Right lobe of liver (tissue), 6 donors: ENCODE measurements around the gene UNC5C. TPM values are rescaled to one million over a fixed set of nuclear protein-coding genes. Genes with fewer than 3 reads are reported as not detected.

Experiments
- ATAC-seq, 4 donors: fragments of 200-7000 bp; cut with Tn5 transposase; one replicate each; pipeline ENCODE4 v1.9.1; 2020; ENCODE audit warnings: mild to moderate bottlenecking in 4 of 4, moderate library complexity in 4 of 4
- DNase-seq, 3 donors: peaks; one replicate each; pipeline ENCODE4 v3.0.0-alpha.2; 2020
- H3K27ac ChIP-seq, 3 donors: fragments of 200-600 bp; one replicate each; pipeline ENCODE4 v1.8.0; 2022
- H3K27me3 ChIP-seq, 2 donors: fragments of 200-600 bp; one replicate each; pipeline ENCODE4 v1.8.0; 2022
- H3K36me3 ChIP-seq, 4 donors: fragments of 200-600 bp; sonication (generic) in 1 of 4; one replicate each; pipeline versions ENCODE4 v1.5.1 to v1.8.0; 2017 to 2022; ENCODE audit warnings: control low read depth in 1 of 4
- H3K4me1 ChIP-seq, 4 donors: fragments of 200-600 bp; sonication (generic) in 1 of 4; one replicate each; pipeline versions ENCODE4 v1.5.1 to v1.8.0; 2017 to 2022; ENCODE audit warnings: control low read depth in 1 of 4
- H3K4me3 ChIP-seq, 3 donors: fragments of 200-600 bp; one replicate each; pipeline ENCODE4 v1.8.0; 2022
- H3K9me3 ChIP-seq, 4 donors: fragments of 200-600 bp; sonication (generic) in 1 of 4; one replicate each; pipeline versions ENCODE4 v1.5.1 to v1.8.0; 2017 to 2022; ENCODE audit warnings: control low read depth in 1 of 4
- CTCF ChIP-seq, 4 donors: fragments of 200-600 bp in 3 of 4; fragments of 450-650 bp in 1 of 4; IDR thresholded peaks; one replicate each; pipeline versions ENCODE4 v1.5.1 to v1.8.0; 2016 to 2022; ENCODE audit warnings: antibody characterized with exemption in 4 of 4, mild to moderate bottlenecking in 2 of 4
- POLR2A ChIP-seq: fragments of 450-650 bp; IDR thresholded peaks from one replicate; pipeline ENCODE4 v1.6.1; 2017; ENCODE audit warnings: antibody characterized with exemption, mild to moderate bottlenecking
- WGBS: methylation state at CpG from one replicate; pipeline ENCODE4 v1.1.6; 2018; ENCODE audit warnings: low coverage, low lambda C conversion rate; ENCODE audit not compliant: insufficient coverage; ENCODE audit errors: missing lambda C conversion rate; 5-methylcytosine and 5-hydroxymethylcytosine counted together
- intact Hi-C, 2 donors: fragments of 100-400 bp; cut with DNase I; formaldehyde crosslinking; loops; one replicate each; pipeline versions ENCODE4 v1.11.2 to v1.14.1; 2022
- total RNA-seq, 6 experiments: library from RNA; depleted of rRNA in 2 of 6; stranded (reverse); fragments of >200 nt in 2 of 6; fragmentation: NEBNext Ultra II Directional in 3 of 6; extraction: Animal tissue kit (Norgen Biotek cat#: 25700) in 3 of 6; gene quantifications; one replicate each; pipeline versions ENCODE4 v1.1.0 to v1.2.4, GENCODE V29; 2016 to 2023
- donor health status: DM: no; HTN: yes; CAD: no.
- donor health status: DM: no; HTN: no; CAD: no.
- donor health status: DM: no; HTN: no; CAD: no.
- donor health status: DM: no; HTN: yes; CAD: no.
- donor health status: DM: no; HTN: yes; CAD: no.

Gene UNC5C
- total RNA-seq, 6 experiments from 2014 or later: 0.50 to 0.71 (median 0.63) TPM

GRCh38 chr4:95476121-95476520 is 72.7 kb downstream of the UNC5C start:
- intact Hi-C loops: no loop called here
- ATAC-seq: no peak
- H3K27me3 ChIP-seq: no peaks in the 10 kb centered on the region

GRCh38 chr4:95472534-95472933 is 76.2 kb downstream of the UNC5C start:
- ATAC-seq (no peak), DNase-seq (no peak)
- Histone ChIP-seq H3K4me3 (no peak overlapping the region), H3K36me3 (no peaks in the 10 kb centered on the region), H3K27me3 (no peaks in the 10 kb centered on the region), H3K4me1 (no peaks in the 10 kb centered on the region), H3K9me3 (no peaks in the 10 kb centered on the region), H3K27ac (no peak overlapping the region)
- intact Hi-C loops: no loop called here
- WGBS: 40% methylated on average over 3 of the region's 3 CpGs
- TF ChIP-seq POLR2A (no peak), CTCF (IDR thresholded peaks at IDR 0.05) (no peak)

More at GRCh38 chr4:95476121-95476520, 72.7 kb downstream of the UNC5C start:
- H3K27ac ChIP-seq: no peak overlapping the region
- H3K36me3 ChIP-seq: no peaks in the 10 kb centered on the region
- no peak overlapping the region for H3K4me3 ChIP-seq
- no peak for DNase-seq
- no peaks in the 10 kb centered on the region for H3K4me1 ChIP-seq
- WGBS: 63% methylated on average over 1 of the region's 1 CpG
- no peaks in the 10 kb centered on the region for H3K9me3 ChIP-seq
- no peak for TF ChIP-seq CTCF (IDR thresholded peaks at IDR 0.05)
- TF ChIP-seq POLR2A: no peak

GRCh38 chr4:95470622-95471021 is 78.2 kb downstream of the UNC5C start:
- intact Hi-C loops: no loop called here
- 40% methylated on average over 4 of the region's 4 CpGs for WGBS
- no peaks in the 10 kb centered on the region for H3K36me3 ChIP-seq

GRCh38 chr4:95469617-95470016 is 79.2 kb downstream of the UNC5C start:
- no peaks in the 10 kb centered on the region for H3K9me3 ChIP-seq
- intact Hi-C loops: no loop called here
- no peak overlapping the region for H3K4me3 ChIP-seq
- H3K36me3 ChIP-seq: no peaks in the 10 kb centered on the region
- no peak overlapping the region for H3K27ac ChIP-seq
- DNase-seq: no peak
- ATAC-seq: no peak
- H3K27me3 ChIP-seq: no peaks in the 10 kb centered on the region
- H3K4me1 ChIP-seq: no peaks in the 10 kb centered on the region
- TF ChIP-seq POLR2A: no peak
- no peak for TF ChIP-seq CTCF (IDR thresholded peaks at IDR 0.05)
- WGBS: 27% methylated on average over 1 of the region's 1 CpG

More at GRCh38 chr4:95470622-95471021, 78.2 kb downstream of the UNC5C start:
- ATAC-seq (no peak), DNase-seq (no peak)
- Histone ChIP-seq H3K9me3 (no peaks in the 10 kb centered on the region), H3K4me3 (no peak overlapping the region), H3K27ac (no peak overlapping the region), H3K27me3 (no peaks in the 10 kb centered on the region), H3K4me1 (no peaks in the 10 kb centered on the region)
- TF ChIP-seq POLR2A (no peak), CTCF (IDR thresholded peaks at IDR 0.05) (no peak)

GRCh38 chr4:95466791-95467190 is 82.0 kb downstream of the UNC5C start:
- Histone ChIP-seq H3K27me3 (no peaks in the 10 kb centered on the region), H3K36me3 (no peaks in the 10 kb centered on the region), H3K27ac (no peak overlapping the region), H3K4me3 (no peak overlapping the region), H3K4me1 (no peaks in the 10 kb centered on the region), H3K9me3 (no peaks in the 10 kb centered on the region)
- TF ChIP-seq CTCF (IDR thresholded peaks at IDR 0.05) (no peak), POLR2A (no peak)
- intact Hi-C loops: no loop called here
- 57% methylated on average over 3 of the region's 3 CpGs for WGBS
- ATAC-seq: no peak
- DNase-seq: no peak
